Lung microvascular endothelial cell (primary cell): ENCODE measurements around the gene ELMO1. TPM values are rescaled to one million over a fixed set of nuclear protein-coding genes. Genes with fewer than 3 reads are reported as not detected.

ENCODE experiments used
- DNase-seq, 2 donors: peaks; one replicate each; pipeline versions ENCODE4 v3.0.0 to v3.0.0-alpha.2; 2010; ENCODE audit warnings: low read depth in 2 of 2
- total RNA-seq: library from RNA; depleted of rRNA; stranded (reverse); fragments of >200 nt; gene quantifications from 2 replicates; pipeline ENCODE4 v1.2.1, GENCODE V29; 2014

Gene ELMO1
- total RNA-seq, 1 donor from 2014 or later: 36.5 TPM

GRCh38 chr7:37275078-37275710, 173.5 kb downstream of the ELMO1 start:
- no peak for DNase-seq

- DNase-seq: no peak
Measured at GRCh38 chr7:37273891-37274290, 174.8 kb downstream of the ELMO1 start.

GRCh38 chr7:37269711-37270508, 178.8 kb downstream of the ELMO1 start:
- no peak for DNase-seq

GRCh38 chr7:37267251-37267650, 181.4 kb downstream of the ELMO1 start:
- DNase-seq: no peak

- DNase-seq: no peak
Measured at GRCh38 chr7:37265876-37266275, 182.8 kb downstream of the ELMO1 start.

GRCh38 chr7:37265006-37265405, 183.7 kb downstream of the ELMO1 start:
- no peak for DNase-seq

- no peak for DNase-seq
Measured at GRCh38 chr7:37262181-37262580, 186.5 kb downstream of the ELMO1 start.

GRCh38 chr7:37259319-37259821, 189.3 kb downstream of the ELMO1 start:
- DNase-seq: no peak

GRCh38 chr7:37256631-37257030, 192.0 kb downstream of the ELMO1 start:
- DNase-seq: no peak

- no peak for DNase-seq
Measured at GRCh38 chr7:37255327-37255944, 193.2 kb downstream of the ELMO1 start.

GRCh38 chr7:37251222-37251621, 197.4 kb downstream of the ELMO1 start:
- DNase-seq: peak in 1 of 2 donors; percentile 54

GRCh38 chr7:37249240-37249639, 199.4 kb downstream of the ELMO1 start:
- DNase-seq: no peak

GRCh38 chr7:37248396-37248861, 200.2 kb downstream of the ELMO1 start:
- DNase-seq: no peak

- DNase-seq: peak in 1 of 2 donors; percentile 57
Measured at GRCh38 chr7:37247861-37248260, 200.8 kb downstream of the ELMO1 start.

GRCh38 chr7:37245590-37245989, 203.1 kb downstream of the ELMO1 start:
- no peak for DNase-seq

- no peak for DNase-seq
Measured at GRCh38 chr7:37236906-37237305, 211.8 kb downstream of the ELMO1 start.

GRCh38 chr7:37235813-37236212, 212.9 kb downstream of the ELMO1 start:
- no peak for DNase-seq

GRCh38 chr7:37234928-37235327, 213.7 kb downstream of the ELMO1 start:
- DNase-seq: peak; percentile 47 to 74

- DNase-seq: no peak
Measured at GRCh38 chr7:37234334-37234733, 214.3 kb downstream of the ELMO1 start.

- DNase-seq: no peak
Measured at GRCh38 chr7:37231613-37232012, 217.1 kb downstream of the ELMO1 start.

- no peak for DNase-seq
Measured at GRCh38 chr7:37230221-37230620, 218.4 kb downstream of the ELMO1 start.

GRCh38 chr7:37229381-37229780, 219.3 kb downstream of the ELMO1 start:
- DNase-seq: no peak
